ENCODE measurements around the gene CDH23.
A peak's percentile ranks its signal among the peaks of the same experiment; 100 is the strongest.

The CDH23 gene

GRCh38 chr10:71650397-71650796 lies 253.7 kb downstream of the CDH23 start:
- H3K9ac ChIP-seq (ENCODE audit: low read depth, low read length), result no peak overlapping the region
- H3K4me3 ChIP-seq (ENCODE audit: low read length), result no peak overlapping the region
- no peak overlapping the region for H3K27ac ChIP-seq (ENCODE audit: low read length)
- H3K9me3 ChIP-seq (ENCODE audit: insufficient read depth, low read depth, low read length), result no peaks in the 10 kb centered on the region
- no peaks in the 10 kb centered on the region for H3K36me3 ChIP-seq (ENCODE audit: insufficient read depth, low read depth, low read length)
- peaks cover 6% of the 10 kb centered on the region; the same call in 1 of the 2 replicates for H3K4me1 ChIP-seq (ENCODE audit: insufficient read depth, low read length)
- peaks cover 23% of the 10 kb centered on the region for H3K27me3 ChIP-seq (ENCODE audit: insufficient read depth, low read length)

- peaks cover 6% of the 10 kb centered on the region; the same call in 1 of the 2 replicates for H3K4me1 ChIP-seq (ENCODE audit: insufficient read depth, low read length)
- no peak overlapping the region for H3K4me3 ChIP-seq (ENCODE audit: low read length)
- H3K9me3 ChIP-seq (ENCODE audit: insufficient read depth, low read depth, low read length), result no peaks in the 10 kb centered on the region
- H3K9ac ChIP-seq (ENCODE audit: low read depth, low read length), result no peak overlapping the region
- no peak overlapping the region for H3K27ac ChIP-seq (ENCODE audit: low read length)
- no peaks in the 10 kb centered on the region for H3K36me3 ChIP-seq (ENCODE audit: insufficient read depth, low read depth, low read length)
- H3K27me3 ChIP-seq (ENCODE audit: insufficient read depth, low read length), result peaks cover 33% of the 10 kb centered on the region
Observed at GRCh38 chr10:71651428-71651827, 254.7 kb downstream of the CDH23 start.

GRCh38 chr10:71651928-71652327 lies 255.2 kb downstream of the CDH23 start:
- Histone ChIP-seq H3K4me1 (ENCODE audit: insufficient read depth, low read length) (peaks cover 10% of the 10 kb centered on the region; the same call in 1 of the 2 replicates), H3K36me3 (ENCODE audit: insufficient read depth, low read depth, low read length) (no peaks in the 10 kb centered on the region), H3K4me3 (ENCODE audit: low read length) (no peak overlapping the region), H3K27ac (ENCODE audit: low read length) (no peak overlapping the region), H3K27me3 (ENCODE audit: insufficient read depth, low read length) (peaks cover 38% of the 10 kb centered on the region), H3K9me3 (ENCODE audit: insufficient read depth, low read depth, low read length) (no peaks in the 10 kb centered on the region), H3K9ac (ENCODE audit: low read depth, low read length) (no peak overlapping the region)

GRCh38 chr10:71653044-71653443 lies 256.3 kb downstream of the CDH23 start:
- no peak overlapping the region for H3K4me3 ChIP-seq (ENCODE audit: low read length)
- H3K27me3 ChIP-seq (ENCODE audit: insufficient read depth, low read length), result peaks cover 42% of the 10 kb centered on the region
- H3K27ac ChIP-seq (ENCODE audit: low read length), result no peak overlapping the region
- no peaks in the 10 kb centered on the region for H3K9me3 ChIP-seq (ENCODE audit: insufficient read depth, low read depth, low read length)
- H3K4me1 ChIP-seq (ENCODE audit: insufficient read depth, low read length), result peaks cover 15% of the 10 kb centered on the region; the same call in 1 of the 2 replicates
- no peaks in the 10 kb centered on the region for H3K36me3 ChIP-seq (ENCODE audit: insufficient read depth, low read depth, low read length)
- H3K9ac ChIP-seq (ENCODE audit: low read depth, low read length), result no peak overlapping the region

GRCh38 chr10:71656220-71656619 lies 259.5 kb downstream of the CDH23 start:
- Histone ChIP-seq H3K27ac (ENCODE audit: low read length) (no peak overlapping the region), H3K36me3 (ENCODE audit: insufficient read depth, low read depth, low read length) (no peaks in the 10 kb centered on the region), H3K4me1 (ENCODE audit: insufficient read depth, low read length) (peaks cover 31% of the 10 kb centered on the region), H3K27me3 (ENCODE audit: insufficient read depth, low read length) (peaks cover 59% of the 10 kb centered on the region), H3K9ac (ENCODE audit: low read depth, low read length) (no peak overlapping the region), H3K4me3 (ENCODE audit: low read length) (no peak overlapping the region), H3K9me3 (ENCODE audit: insufficient read depth, low read depth, low read length) (no peaks in the 10 kb centered on the region)

- peak overlapping the region; percentile 51; the same call in 1 of the 2 replicates for H3K4me3 ChIP-seq (ENCODE audit: low read length)
- no peak overlapping the region for H3K27ac ChIP-seq (ENCODE audit: low read length)
- no peaks in the 10 kb centered on the region for H3K36me3 ChIP-seq (ENCODE audit: insufficient read depth, low read depth, low read length)
- no peaks in the 10 kb centered on the region for H3K9me3 ChIP-seq (ENCODE audit: insufficient read depth, low read depth, low read length)
- H3K4me1 ChIP-seq (ENCODE audit: insufficient read depth, low read length), result peaks cover 31% of the 10 kb centered on the region
- peaks cover 59% of the 10 kb centered on the region for H3K27me3 ChIP-seq (ENCODE audit: insufficient read depth, low read length)
- H3K9ac ChIP-seq (ENCODE audit: low read depth, low read length), result peak overlapping the region; percentile 11; the same call in 1 of the 2 replicates
Observed at GRCh38 chr10:71657604-71658466, 261.1 kb downstream of the CDH23 start.

GRCh38 chr10:71658467-71658745 lies 261.7 kb downstream of the CDH23 start:
- Histone ChIP-seq H3K9me3 (ENCODE audit: insufficient read depth, low read depth, low read length) (no peaks in the 10 kb centered on the region), H3K27me3 (ENCODE audit: insufficient read depth, low read length) (peaks cover 55% of the 10 kb centered on the region), H3K27ac (ENCODE audit: low read length) (no peak overlapping the region), H3K4me1 (ENCODE audit: insufficient read depth, low read length) (peaks cover 31% of the 10 kb centered on the region), H3K4me3 (ENCODE audit: low read length) (no peak overlapping the region; the same call in 1 of the 2 replicates), H3K36me3 (ENCODE audit: insufficient read depth, low read depth, low read length) (no peaks in the 10 kb centered on the region), H3K9ac (ENCODE audit: low read depth, low read length) (peak overlapping the region; percentile 11; the same call in 1 of the 2 replicates)

GRCh38 chr10:71659111-71659634 lies 262.5 kb downstream of the CDH23 start:
- Histone ChIP-seq H3K9me3 (ENCODE audit: insufficient read depth, low read depth, low read length) (no peaks in the 10 kb centered on the region), H3K4me1 (ENCODE audit: insufficient read depth, low read length) (peaks cover 31% of the 10 kb centered on the region), H3K27ac (ENCODE audit: low read length) (no peak overlapping the region), H3K27me3 (ENCODE audit: insufficient read depth, low read length) (peaks cover 48% of the 10 kb centered on the region), H3K9ac (ENCODE audit: low read depth, low read length) (no peak overlapping the region), H3K4me3 (ENCODE audit: low read length) (no peak overlapping the region; the same call in 1 of the 2 replicates), H3K36me3 (ENCODE audit: insufficient read depth, low read depth, low read length) (no peaks in the 10 kb centered on the region)

- no peaks in the 10 kb centered on the region for H3K9me3 ChIP-seq (ENCODE audit: insufficient read depth, low read depth, low read length)
- no peak overlapping the region for H3K4me3 ChIP-seq (ENCODE audit: low read length)
- no peak overlapping the region for H3K27ac ChIP-seq (ENCODE audit: low read length)
- no peak overlapping the region for H3K9ac ChIP-seq (ENCODE audit: low read depth, low read length)
- H3K4me1 ChIP-seq (ENCODE audit: insufficient read depth, low read length), result peaks cover 31% of the 10 kb centered on the region
- no peaks in the 10 kb centered on the region for H3K36me3 ChIP-seq (ENCODE audit: insufficient read depth, low read depth, low read length)
- H3K27me3 ChIP-seq (ENCODE audit: insufficient read depth, low read length), result peaks cover 43% of the 10 kb centered on the region
Observed at GRCh38 chr10:71659737-71660136, 263.0 kb downstream of the CDH23 start.

GRCh38 chr10:71660313-71660712 lies 263.6 kb downstream of the CDH23 start:
- Histone ChIP-seq H3K27me3 (ENCODE audit: insufficient read depth, low read length) (peaks cover 37% of the 10 kb centered on the region), H3K9ac (ENCODE audit: low read depth, low read length) (no peak overlapping the region), H3K27ac (ENCODE audit: low read length) (no peak overlapping the region), H3K9me3 (ENCODE audit: insufficient read depth, low read depth, low read length) (no peaks in the 10 kb centered on the region), H3K36me3 (ENCODE audit: insufficient read depth, low read depth, low read length) (no peaks in the 10 kb centered on the region), H3K4me3 (ENCODE audit: low read length) (no peak overlapping the region), H3K4me1 (ENCODE audit: insufficient read depth, low read length) (peaks cover 33% of the 10 kb centered on the region)

- Histone ChIP-seq H3K4me3 (ENCODE audit: low read length) (no peak overlapping the region), H3K27ac (ENCODE audit: low read length) (no peak overlapping the region), H3K36me3 (ENCODE audit: insufficient read depth, low read depth, low read length) (no peaks in the 10 kb centered on the region), H3K9ac (ENCODE audit: low read depth, low read length) (no peak overlapping the region), H3K27me3 (ENCODE audit: insufficient read depth, low read length) (peaks cover 28% of the 10 kb centered on the region), H3K9me3 (ENCODE audit: insufficient read depth, low read depth, low read length) (no peaks in the 10 kb centered on the region), H3K4me1 (ENCODE audit: insufficient read depth, low read length) (peaks cover 36% of the 10 kb centered on the region)
Observed at GRCh38 chr10:71661060-71661622, 264.4 kb downstream of the CDH23 start.

Data from iPS-20b (cell line).